HepG2 (cell line): ENCODE measurements around the gene MBTD1. TPM values are rescaled to one million over a fixed set of nuclear protein-coding genes. Genes with fewer than 3 reads are reported as not detected.

Experiments used
- AFF4 ChIP-seq: sonication (generic); formaldehyde crosslinking; IDR thresholded peaks from 2 replicates; pipeline ENCODE4 v1.4.0; 2020; ENCODE audit warnings: missing genetic modification reagents
- ATF7 ChIP-seq, 2 experiments: fragments of 450-650 bp in 1 of 2; sonication (generic) in 1 of 2; formaldehyde crosslinking in 1 of 2; IDR thresholded peaks; 2 replicates each; pipeline versions ENCODE4 v1.4.0 to v1.6.1; 2016 to 2020; ENCODE audit warnings: antibody characterized with exemption in 1 of 2, mild to moderate bottlenecking in 1 of 2, missing genetic modification reagents in 1 of 2
- CREBL2 ChIP-seq: sonication (generic); formaldehyde crosslinking; IDR thresholded peaks from 2 replicates; pipeline ENCODE4 v1.8.1; 2023; ENCODE audit warnings: missing genetic modification reagents, mild to moderate bottlenecking, borderline replicate concordance
- DMAP1 ChIP-seq: IDR thresholded peaks from 2 replicates; pipeline ENCODE4 v1.6.1; 2016
- ELF4 ChIP-seq: sonication (generic); formaldehyde crosslinking; IDR thresholded peaks from 2 replicates; pipeline ENCODE4 v1.5.0; 2020; ENCODE audit warnings: missing genetic modification reagents, mild to moderate bottlenecking, moderate library complexity, borderline replicate concordance
- ELK4 ChIP-seq: sonication (generic); formaldehyde crosslinking; IDR thresholded peaks from 2 replicates; pipeline ENCODE4 v1.9.0; 2021; ENCODE audit warnings: missing genetic modification reagents, borderline replicate concordance
- GTF3A ChIP-seq: sonication (generic); formaldehyde crosslinking; conservative IDR thresholded peaks from 2 replicates; pipeline ENCODE4 v1.4.0; 2020; ENCODE audit warnings: mild to moderate bottlenecking, missing genetic modification reagents
- HOXA3 ChIP-seq: sonication (generic); formaldehyde crosslinking; IDR thresholded peaks from 2 replicates; pipeline ENCODE4 v1.5.0; 2020; ENCODE audit warnings: missing genetic modification reagents
- NR2C2 ChIP-seq: sonication (generic); formaldehyde crosslinking; IDR thresholded peaks from 2 replicates; pipeline ENCODE4 v1.4.0; 2020; ENCODE audit warnings: missing genetic modification reagents, mild to moderate bottlenecking, moderate library complexity, borderline replicate concordance
- RBAK ChIP-seq: sonication (generic); formaldehyde crosslinking; IDR thresholded peaks from 2 replicates; pipeline ENCODE4 v1.5.1; 2020; ENCODE audit warnings: mild to moderate bottlenecking, missing genetic modification reagents
- TIGD3 ChIP-seq: sonication (generic); formaldehyde crosslinking; IDR thresholded peaks from 2 replicates; pipeline ENCODE4 v1.5.1; 2020; ENCODE audit warnings: mild to moderate bottlenecking, missing genetic modification reagents, borderline replicate concordance
- TRIM22 ChIP-seq: fragments of 450-650 bp; IDR thresholded peaks from 2 replicates; pipeline ENCODE4 v1.6.1; 2017
- XBP1 ChIP-seq: sonication (generic); formaldehyde crosslinking; IDR thresholded peaks from 2 replicates; pipeline ENCODE4 v1.5.0; 2020; ENCODE audit warnings: missing genetic modification reagents
- ZBTB8A ChIP-seq: sonication (generic); formaldehyde crosslinking; IDR thresholded peaks from 2 replicates; pipeline ENCODE4 v1.4.0; 2020; ENCODE audit warnings: mild to moderate bottlenecking, low read depth, missing genetic modification reagents, borderline replicate concordance
- ZNF564 ChIP-seq: sonication (generic); formaldehyde crosslinking; IDR thresholded peaks from 2 replicates; pipeline ENCODE4 v1.8.1; 2023; ENCODE audit warnings: mild to moderate bottlenecking, missing genetic modification reagents
- ZNF737 ChIP-seq: sonication (generic); formaldehyde crosslinking; IDR thresholded peaks from 2 replicates; pipeline ENCODE4 v1.5.0; 2020; ENCODE audit warnings: missing genetic modification reagents, mild to moderate bottlenecking, borderline replicate concordance
- polyA plus RNA-seq, 8 experiments: library from polyadenylated mRNA; depleted of rRNA in 3 of 8; stranded (reverse) in 7 of 8; unstranded in 1 of 8; fragments of >200 nt; fragmentation: Illumina TruSeq in 4 of 8; extraction: Trizol in 4 of 8; gene quantifications; 2 replicates each; pipeline versions ENCODE4 v1.2.1 to v1.2.3, GENCODE V29; 2011 to 2016; ENCODE audit warnings: low read depth in 4 of 8, missing spikeins in 1 of 8, mixed read lengths in 1 of 8; ENCODE audit not compliant: insufficient read depth in 1 of 8
- total RNA-seq, 5 experiments: library from RNA; depleted of rRNA; stranded (reverse); fragments of >200 nt; fragmentation: Illumina TruSeq; extraction: Trizol; gene quantifications; 2 replicates each; pipeline ENCODE4 v1.2.3, GENCODE V29; 2016; ENCODE audit warnings: low read depth in 1 of 5
- TF ChIP-seq, protein P1 (sequence below): IDR thresholded peaks from 2 replicates; pipeline ENCODE4 v1.6.1; 2016; ENCODE audit warnings: missing compliant biosample characterization, missing genetic modification reagents, borderline replicate concordance

Gene MBTD1
- total and polyA plus RNA-seq, 2 of the 13 experiments (the other 11 are each of a cell fraction or from before 2014, with no cell fraction given), result 20.9 TPM

DNA sequence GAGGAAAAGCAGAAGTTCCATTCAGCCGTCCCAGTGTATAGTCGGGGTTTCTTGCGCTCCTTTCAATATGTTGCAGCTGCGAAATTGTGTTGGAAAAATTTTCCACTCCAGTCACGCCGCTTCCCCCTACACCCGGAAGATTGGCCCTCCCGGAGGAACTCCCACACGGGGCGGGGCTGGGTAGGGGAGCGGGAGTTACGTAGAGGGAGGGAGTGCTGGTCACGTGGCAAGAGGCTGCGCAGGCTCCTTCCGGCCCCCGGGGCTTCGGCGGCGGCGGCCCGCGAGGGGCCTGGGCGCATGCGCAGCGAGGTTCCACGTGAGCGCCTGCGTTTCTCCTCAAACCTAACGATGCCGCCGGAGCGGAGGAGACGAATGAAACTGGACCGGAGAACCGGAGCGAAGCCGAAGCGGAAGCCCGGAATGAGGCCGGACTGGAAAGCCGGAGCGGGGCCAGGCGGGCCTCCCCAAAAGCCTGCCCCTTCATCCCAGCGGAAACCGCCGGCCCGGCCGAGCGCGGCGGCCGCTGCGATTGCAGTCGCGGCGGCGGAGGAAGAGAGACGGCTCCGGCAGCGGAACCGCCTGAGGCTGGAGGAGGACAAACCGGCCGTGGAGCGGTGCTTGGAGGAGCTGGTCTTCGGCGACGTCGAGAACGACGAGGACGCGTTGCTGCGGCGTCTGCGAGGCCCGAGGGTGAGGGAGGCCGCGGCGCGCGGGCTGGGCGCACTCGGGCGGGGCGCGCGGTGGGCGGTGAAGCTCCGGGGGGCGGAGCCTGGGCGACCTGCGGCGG lies 581 bp upstream of the MBTD1 start, which contains the start of gene UTP18 (continued):
- TF ChIP-seq, protein P1, sequence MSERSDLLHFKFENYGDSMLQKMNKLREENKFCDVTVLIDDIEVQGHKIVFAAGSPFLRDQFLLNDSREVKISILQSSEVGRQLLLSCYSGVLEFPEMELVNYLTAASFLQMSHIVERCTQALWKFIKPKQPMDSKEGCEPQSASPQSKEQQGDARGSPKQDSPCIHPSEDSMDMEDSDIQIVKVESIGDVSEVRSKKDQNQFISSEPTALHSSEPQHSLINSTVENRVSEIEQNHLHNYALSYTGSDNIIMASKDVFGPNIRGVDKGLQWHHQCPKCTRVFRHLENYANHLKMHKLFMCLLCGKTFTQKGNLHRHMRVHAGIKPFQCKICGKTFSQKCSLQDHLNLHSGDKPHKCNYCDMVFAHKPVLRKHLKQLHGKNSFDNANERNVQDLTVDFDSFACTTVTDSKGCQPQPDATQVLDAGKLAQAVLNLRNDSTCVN (CRISPR knock-in tag), result peak; percentile 48; the same call in 1 of the 2 replicates
- TF ChIP-seq NR2C2 (CRISPR knock-in tag), result peak; percentile 94
- TF ChIP-seq CREBL2 (CRISPR knock-in tag), result peak; percentile 98
- TF ChIP-seq ZNF737 (CRISPR knock-in tag), result peak; percentile 73; the same call in 1 of the 2 replicates
- peak; percentile 94; the same call in 1 of the 2 replicates for TF ChIP-seq ZBTB8A (CRISPR knock-in tag)
- TF ChIP-seq AFF4 (CRISPR knock-in tag), result no peak
- no peak; the same call in 1 of the 2 replicates for TF ChIP-seq XBP1 (CRISPR knock-in tag)
- peak; percentile 94; the same call in 1 of the 2 replicates for TF ChIP-seq DMAP1 (CRISPR knock-in tag)
- TF ChIP-seq TIGD3, result peak; percentile 98; the same call in 1 of the 2 replicates
- peak; percentile 99 for TF ChIP-seq GTF3A
- TF ChIP-seq ATF7 (IDR thresholded peaks at IDR 0.05), result peak; percentile 92
- TF ChIP-seq ATF7 (CRISPR knock-in tag; IDR thresholded peaks at IDR 0.05), result peak; percentile 73; the same call in 1 of the 2 replicates
- TF ChIP-seq RBAK (CRISPR knock-in tag), result no peak
- TF ChIP-seq TRIM22, result no peak
- TF ChIP-seq ZNF564 (CRISPR knock-in tag), result peak; percentile 89
- TF ChIP-seq ELK4 (CRISPR knock-in tag), result peak; percentile 77; the same call in 1 of the 2 replicates
- TF ChIP-seq HOXA3 (CRISPR knock-in tag), result peak; percentile 75
- peak; percentile 88; the same call in 1 of the 2 replicates for TF ChIP-seq ELF4 (CRISPR knock-in tag)
